Chondrocyte (in vitro differentiated cells): Measurements from ENCODE around the gene MYO5B. TPM values are rescaled to one million over a fixed set of nuclear protein-coding genes. Genes with fewer than 3 reads are reported as not detected.
"Not testable (repeated sequence)": the region's sequence is repeated elsewhere in the genome, so short reads cannot be mapped to it uniquely, and the experiment has no call there.

Experiments used
- DNase-seq: peaks from one replicate; pipeline ENCODE4 v3.0.0; 2021; ENCODE audit warnings: mixed read lengths, low spot score
- H3K27ac Mint-ChIP-seq: one replicate; pipeline ENCODE4 v1.8.0; 2021; ENCODE audit warnings: mild to moderate bottlenecking, moderate library complexity, mixed read lengths; ENCODE audit not compliant: unreplicated experiment
- H3K27me3 Mint-ChIP-seq: 2 replicates; pipeline ENCODE4 v1.8.0; 2021; ENCODE audit warnings: low read depth, mixed read lengths
- H3K36me3 Mint-ChIP-seq: 2 replicates; pipeline ENCODE4 v1.8.0; 2021; ENCODE audit warnings: low read depth, mixed read lengths
- H3K4me1 Mint-ChIP-seq: 2 replicates; pipeline ENCODE4 v1.8.0; 2021; ENCODE audit warnings: low read depth, mild to moderate bottlenecking, mixed read lengths
- H3K4me3 Mint-ChIP-seq: one replicate; pipeline ENCODE4 v1.8.0; 2021; ENCODE audit warnings: mild to moderate bottlenecking, moderate library complexity, mixed read lengths; ENCODE audit not compliant: unreplicated experiment
- H3K9me3 Mint-ChIP-seq: 2 replicates; pipeline ENCODE4 v1.8.0; 2021; ENCODE audit warnings: low read depth, mixed read lengths
- CTCF ChIP-seq: fragments of 200-600 bp; sonication (generic); IDR thresholded peaks from 2 replicates; pipeline ENCODE4 v1.5.0; 2021; ENCODE audit warnings: antibody characterized with exemption, mild to moderate bottlenecking, moderate library complexity
- total RNA-seq: library from RNA; stranded (reverse); gene quantifications from 3 replicates; pipeline ENCODE4 v1.2.1, GENCODE V29; 2021

Gene MYO5B
- total RNA-seq, 1 donor from 2014 or later, result 0.97 TPM

GRCh38 chr18:49838381-49838780, 356.6 kb downstream of the MYO5B start:
- no peak for DNase-seq
- Mint-ChIP-seq H3K27me3 (no peaks in the 10 kb centered on the region), H3K4me3 (no peak overlapping the region), H3K4me1 (peaks cover 31% of the 10 kb centered on the region), H3K9me3 (no peaks in the 10 kb centered on the region), H3K36me3 (no peaks in the 10 kb centered on the region), H3K27ac (no peak overlapping the region)
- TF ChIP-seq CTCF, result no peak

GRCh38 chr18:49837889-49838288, 357.1 kb downstream of the MYO5B start:
- H3K4me3 Mint-ChIP-seq, result no peak overlapping the region
- no peak for TF ChIP-seq CTCF
- H3K4me1 Mint-ChIP-seq, result peaks cover 31% of the 10 kb centered on the region
- H3K36me3 Mint-ChIP-seq, result no peaks in the 10 kb centered on the region
- no peak overlapping the region for H3K27ac Mint-ChIP-seq
- no peaks in the 10 kb centered on the region for H3K9me3 Mint-ChIP-seq
- no peak for DNase-seq
- H3K27me3 Mint-ChIP-seq, result no peaks in the 10 kb centered on the region

DNA sequence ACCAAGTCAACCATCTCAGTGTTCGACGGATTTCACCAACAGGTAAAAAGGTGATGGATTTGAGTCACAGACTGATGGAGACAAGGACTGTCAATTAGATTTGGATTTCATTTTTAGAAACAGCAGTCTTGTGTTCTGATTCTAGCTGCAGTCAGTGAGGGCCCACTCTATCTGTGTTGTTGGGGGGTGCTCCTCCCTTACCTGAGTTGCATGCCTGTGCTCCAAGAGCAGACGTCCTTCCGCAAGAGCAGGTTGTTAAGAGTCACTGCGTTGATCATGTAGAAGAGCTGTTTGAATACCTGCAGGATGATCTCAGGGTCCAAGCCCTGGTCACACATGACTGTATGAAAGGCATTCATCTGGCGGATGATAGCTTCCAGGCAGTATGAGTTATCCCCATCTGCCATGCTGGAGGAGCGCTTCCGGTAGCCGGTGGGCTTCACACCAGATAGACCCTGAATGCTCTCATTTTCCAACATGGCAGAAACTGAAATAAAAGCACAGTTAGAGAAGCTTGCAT, 357.6 kb downstream of the MYO5B start:
- H3K4me1 Mint-ChIP-seq, result peaks cover 31% of the 10 kb centered on the region
- not testable (repeated sequence) for H3K4me3 Mint-ChIP-seq, H3K27ac Mint-ChIP-seq, H3K9me3 Mint-ChIP-seq, H3K27me3 Mint-ChIP-seq, H3K36me3 Mint-ChIP-seq, DNase-seq

GRCh38 chr18:49835405-49835804, 359.5 kb downstream of the MYO5B start:
- H3K9me3 Mint-ChIP-seq, result peaks cover 4% of the 10 kb centered on the region
- H3K27ac Mint-ChIP-seq, result peak overlapping the region; percentile 73

GRCh38 chr18:49834258-49834657, 360.7 kb downstream of the MYO5B start:
- H3K27ac Mint-ChIP-seq, result peak overlapping the region; percentile 73
- H3K27me3 Mint-ChIP-seq, result no peaks in the 10 kb centered on the region
- no peak overlapping the region for H3K4me3 Mint-ChIP-seq

More at GRCh38 chr18:49835405-49835804, 359.5 kb downstream of the MYO5B start:
- DNase-seq, result no peak
- Mint-ChIP-seq H3K4me1 (peaks cover 31% of the 10 kb centered on the region), H3K4me3 (no peak overlapping the region), H3K36me3 (no peaks in the 10 kb centered on the region), H3K27me3 (no peaks in the 10 kb centered on the region)
- no peak for TF ChIP-seq CTCF

More at GRCh38 chr18:49834258-49834657, 360.7 kb downstream of the MYO5B start:
- peaks cover 4% of the 10 kb centered on the region for H3K9me3 Mint-ChIP-seq
- H3K4me1 Mint-ChIP-seq, result peaks cover 31% of the 10 kb centered on the region
- no peak for DNase-seq
- no peak for TF ChIP-seq CTCF
- H3K36me3 Mint-ChIP-seq, result no peaks in the 10 kb centered on the region
